Uterus (tissue), 4 donors: ENCODE results near the gene ALDH9A1. TPM values are rescaled to one million over a fixed set of nuclear protein-coding genes. Genes with fewer than 3 reads are reported as not detected.

Source experiments
- DNase-seq, 2 donors: peaks; one replicate each; pipeline ENCODE4 v3.0.0-alpha.2; 2019 to 2020
- H3K27ac ChIP-seq, 2 donors: fragments of 200-600 bp; sonication (generic); 1 replicate in 1 of 2; 2 replicates in 1 of 2; pipeline ENCODE4 v1.5.1; 2016 to 2018
- H3K27me3 ChIP-seq, 2 donors: fragments of 200-600 bp; sonication (generic); one replicate each; pipeline ENCODE4 v1.5.1; 2018 to 2019; ENCODE audit warnings: control low read depth in 1 of 2
- H3K36me3 ChIP-seq, 2 donors: fragments of 200-600 bp; sonication (generic); one replicate each; pipeline ENCODE4 v1.5.1; 2019; ENCODE audit warnings: control low read depth in 1 of 2
- H3K4me1 ChIP-seq, 2 donors: fragments of 200-600 bp; sonication (generic); one replicate each; pipeline ENCODE4 v1.5.1; 2018 to 2019; ENCODE audit warnings: control low read depth in 1 of 2
- H3K4me3 ChIP-seq, 2 donors: fragments of 200-600 bp; sonication (generic); 1 replicate in 1 of 2; 2 replicates in 1 of 2; pipeline ENCODE4 v1.5.1; 2018 to 2019; ENCODE audit warnings: mild to moderate bottlenecking in 1 of 2
- H3K9me3 ChIP-seq, 2 donors: fragments of 200-600 bp; sonication (generic); one replicate each; pipeline ENCODE4 v1.5.1; 2019; ENCODE audit warnings: control low read depth in 1 of 2
- POLR2A ChIP-seq, 2 donors: fragments of 450-650 bp; IDR thresholded peaks; one replicate each; pipeline ENCODE4 v1.6.1; 2016; ENCODE audit warnings: antibody characterized with exemption in 2 of 2, mild to moderate bottlenecking in 1 of 2, moderate library complexity in 1 of 2
- intact Hi-C: fragments of 100-400 bp; cut with DNase I; formaldehyde crosslinking; loops from one replicate; pipeline ENCODE4 v1.15.1; 2023; ENCODE audit warnings: low total_unique reads
- total RNA-seq, 4 donors: library from RNA; depleted of rRNA in 3 of 4; stranded (reverse); fragments of >200 nt in 3 of 4; gene quantifications; one replicate each; pipeline versions ENCODE4 v1.1.0 to v1.2.4, GENCODE V29; 2014 to 2023
- TF ChIP-seq, protein P1 (sequence below), 4 experiments: fragments of 200-600 bp in 2 of 4; fragments of 450-650 bp in 2 of 4; sonication (generic) in 2 of 4; IDR thresholded peaks; one replicate each; pipeline ENCODE4 v1.5.1; 2016 to 2019; ENCODE audit warnings: antibody characterized with exemption in 4 of 4, mild to moderate bottlenecking in 2 of 4, moderate library complexity in 1 of 4
- donor health status: DM: yes; HTN: yes; CAD: no.

ALDH9A1 gene
- total RNA-seq, 4 donors from 2014 or later, result 25.4 to 105 (median 68.4) TPM

DNA sequence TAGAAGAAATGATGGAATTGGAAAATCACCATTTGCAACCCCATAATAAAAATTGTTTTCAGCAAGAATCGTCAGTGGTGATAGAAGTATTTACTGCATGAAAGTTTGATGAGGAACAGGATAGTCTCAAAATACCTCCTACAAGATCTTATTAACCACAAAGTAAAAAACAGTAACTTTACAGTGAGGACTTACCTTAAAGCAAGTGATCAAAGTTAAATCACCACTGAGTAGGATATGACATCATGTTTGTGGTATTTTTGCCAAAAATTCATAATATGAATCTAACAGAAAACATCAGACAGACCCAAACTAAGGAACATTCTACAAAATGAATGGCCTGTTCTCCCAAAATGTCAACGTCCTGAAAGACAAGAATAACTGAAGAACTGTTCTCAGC lies 19.9 kb downstream of the ALDH9A1 start:
- H3K27me3 ChIP-seq, result no peaks in the 10 kb centered on the region
- H3K27ac ChIP-seq, result no peak overlapping the region
- no peak overlapping the region for H3K4me3 ChIP-seq
- H3K36me3 ChIP-seq, result peaks cover 0 to 3% of the 10 kb centered on the region in 2 donors
- no peaks in the 10 kb centered on the region for H3K9me3 ChIP-seq
- H3K4me1 ChIP-seq, result no peaks in the 10 kb centered on the region
- DNase-seq, result no peak
- TF ChIP-seq POLR2A (IDR thresholded peaks at IDR 0.05), result no peak
- TF ChIP-seq, protein P1, sequence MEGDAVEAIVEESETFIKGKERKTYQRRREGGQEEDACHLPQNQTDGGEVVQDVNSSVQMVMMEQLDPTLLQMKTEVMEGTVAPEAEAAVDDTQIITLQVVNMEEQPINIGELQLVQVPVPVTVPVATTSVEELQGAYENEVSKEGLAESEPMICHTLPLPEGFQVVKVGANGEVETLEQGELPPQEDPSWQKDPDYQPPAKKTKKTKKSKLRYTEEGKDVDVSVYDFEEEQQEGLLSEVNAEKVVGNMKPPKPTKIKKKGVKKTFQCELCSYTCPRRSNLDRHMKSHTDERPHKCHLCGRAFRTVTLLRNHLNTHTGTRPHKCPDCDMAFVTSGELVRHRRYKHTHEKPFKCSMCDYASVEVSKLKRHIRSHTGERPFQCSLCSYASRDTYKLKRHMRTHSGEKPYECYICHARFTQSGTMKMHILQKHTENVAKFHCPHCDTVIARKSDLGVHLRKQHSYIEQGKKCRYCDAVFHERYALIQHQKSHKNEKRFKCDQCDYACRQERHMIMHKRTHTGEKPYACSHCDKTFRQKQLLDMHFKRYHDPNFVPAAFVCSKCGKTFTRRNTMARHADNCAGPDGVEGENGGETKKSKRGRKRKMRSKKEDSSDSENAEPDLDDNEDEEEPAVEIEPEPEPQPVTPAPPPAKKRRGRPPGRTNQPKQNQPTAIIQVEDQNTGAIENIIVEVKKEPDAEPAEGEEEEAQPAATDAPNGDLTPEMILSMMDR (IDR thresholded peaks at IDR 0.05), result no peak
- intact Hi-C loops, result no loop called here

DNA sequence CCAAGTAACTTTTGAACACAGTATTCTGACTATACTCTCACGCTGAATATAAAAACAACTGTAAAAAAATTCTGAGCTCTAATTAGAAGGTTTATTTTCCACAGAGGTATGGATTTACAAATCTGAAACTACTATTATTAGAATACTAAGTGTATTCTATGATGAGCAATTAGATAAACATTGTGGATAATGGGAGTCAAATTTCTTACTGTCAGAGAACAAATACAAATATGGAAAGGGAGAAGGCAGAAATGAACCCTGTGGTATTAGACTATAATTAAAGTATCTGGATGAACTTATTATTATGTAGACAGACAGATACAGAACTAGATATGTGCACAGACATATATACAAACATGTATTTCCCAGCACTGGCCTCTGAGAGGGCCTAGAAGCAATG lies 22.6 kb downstream of the ALDH9A1 start:
- no peaks in the 10 kb centered on the region for H3K9me3 ChIP-seq
- no peaks in the 10 kb centered on the region for H3K4me1 ChIP-seq
- H3K27me3 ChIP-seq, result no peaks in the 10 kb centered on the region
- no peak overlapping the region for H3K4me3 ChIP-seq
- TF ChIP-seq, protein P1 (IDR thresholded peaks at IDR 0.05), result no peak
- TF ChIP-seq POLR2A (IDR thresholded peaks at IDR 0.05), result no peak
- DNase-seq, result no peak
- no peak overlapping the region for H3K27ac ChIP-seq
- intact Hi-C loops, result no loop called here
- peaks cover 0 to 3% of the 10 kb centered on the region in 2 donors for H3K36me3 ChIP-seq

- H3K4me1 ChIP-seq, result no peaks in the 10 kb centered on the region
- H3K36me3 ChIP-seq, result peaks cover 0 to 3% of the 10 kb centered on the region in 2 donors
These were observed 23.8 kb downstream of the ALDH9A1 start for GRCh38 chr1:165674599-165674998.

DNA sequence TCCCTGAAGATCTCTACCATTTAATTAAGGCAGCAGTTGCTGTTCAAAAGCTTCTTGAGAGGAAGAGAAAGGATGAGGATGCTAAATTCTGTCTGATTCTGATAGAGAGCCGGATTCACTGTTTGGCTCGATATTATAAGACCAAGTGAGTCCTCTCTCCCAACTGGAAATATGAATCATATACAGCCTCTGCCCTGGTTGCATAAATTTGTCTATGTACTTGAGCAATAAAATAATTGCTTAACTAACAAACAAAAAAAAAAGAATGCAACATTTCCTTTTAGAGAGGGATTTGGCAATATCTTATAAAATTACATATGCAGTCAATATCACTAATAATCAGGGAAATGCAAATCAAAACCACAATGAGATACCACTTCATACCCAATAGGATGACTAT lies 26.8 kb downstream of the ALDH9A1 start:
- no peaks in the 10 kb centered on the region for H3K36me3 ChIP-seq
- H3K4me1 ChIP-seq, result no peaks in the 10 kb centered on the region
- H3K27me3 ChIP-seq, result no peaks in the 10 kb centered on the region
- intact Hi-C loops, result no loop called here
- H3K4me3 ChIP-seq, result no peak overlapping the region
- DNase-seq, result no peak
- H3K9me3 ChIP-seq, result no peaks in the 10 kb centered on the region
- TF ChIP-seq, protein P1 (IDR thresholded peaks at IDR 0.05), result no peak
- TF ChIP-seq POLR2A (IDR thresholded peaks at IDR 0.05), result no peak
- no peak overlapping the region for H3K27ac ChIP-seq

More at GRCh38 chr1:165674599-165674998, 23.8 kb downstream of the ALDH9A1 start:
- Histone ChIP-seq H3K4me3 (no peak overlapping the region), H3K27me3 (no peaks in the 10 kb centered on the region), H3K27ac (no peak overlapping the region), H3K9me3 (no peaks in the 10 kb centered on the region)
- no peak for TF ChIP-seq POLR2A (IDR thresholded peaks at IDR 0.05)
- TF ChIP-seq, protein P1 (IDR thresholded peaks at IDR 0.05), result no peak
- intact Hi-C loops, result no loop called here
- DNase-seq, result no peak

- H3K4me3 ChIP-seq, result no peak overlapping the region
- no peaks in the 10 kb centered on the region for H3K36me3 ChIP-seq
- no peaks in the 10 kb centered on the region for H3K4me1 ChIP-seq
- H3K27me3 ChIP-seq, result no peaks in the 10 kb centered on the region
- intact Hi-C loops, result no loop called here
- no peaks in the 10 kb centered on the region for H3K9me3 ChIP-seq
- DNase-seq, result no peak
- no peak overlapping the region for H3K27ac ChIP-seq
- no peak for TF ChIP-seq POLR2A (IDR thresholded peaks at IDR 0.05)
- TF ChIP-seq, protein P1 (IDR thresholded peaks at IDR 0.05), result no peak
These were observed 30.2 kb downstream of the ALDH9A1 start for GRCh38 chr1:165668184-165668583.
